Upper lobe of left lung (tissue), 6 donors: ENCODE data around the gene HBD. TPM values are rescaled to one million over a fixed set of nuclear protein-coding genes. Genes with fewer than 3 reads are reported as not detected.

Experiments used
- ATAC-seq, 2 donors: fragments of 200-7000 bp; cut with Tn5 transposase; one replicate each; pipeline ENCODE4 v1.9.1; 2022; ENCODE audit warnings: mild to moderate bottlenecking in 2 of 2, moderate library complexity in 2 of 2; ENCODE audit not compliant: low FRiP score in 2 of 2
- DNase-seq, 2 donors: peaks; one replicate each; pipeline ENCODE4 v3.0.0-alpha.2; 2019 to 2020
- H3K27ac ChIP-seq, 4 donors: fragments of 200-600 bp; sonication (generic); one replicate each; pipeline ENCODE4 v1.5.1; 2016 to 2019
- H3K27me3 ChIP-seq, 4 donors: fragments of 200-600 bp; sonication (generic); one replicate each; pipeline ENCODE4 v1.5.1; 2017 to 2019
- H3K36me3 ChIP-seq, 4 donors: fragments of 200-600 bp; sonication (generic); one replicate each; pipeline ENCODE4 v1.5.1; 2016 to 2019
- H3K4me1 ChIP-seq, 4 donors: fragments of 200-600 bp; sonication (generic); one replicate each; pipeline ENCODE4 v1.5.1; 2018 to 2019
- H3K4me3 ChIP-seq, 4 donors: fragments of 200-600 bp; sonication (generic); one replicate each; pipeline ENCODE4 v1.5.1; 2017 to 2019; ENCODE audit warnings: mild to moderate bottlenecking in 2 of 4, moderate library complexity in 1 of 4
- H3K9me3 ChIP-seq, 4 donors: fragments of 200-600 bp; sonication (generic); one replicate each; pipeline ENCODE4 v1.5.1; 2018 to 2019
- EP300 ChIP-seq, 4 donors: sonication (generic); formaldehyde crosslinking; IDR thresholded peaks; one replicate each; pipeline ENCODE4 v1.5.1; 2017; ENCODE audit warnings: antibody characterized with exemption in 4 of 4, control low read depth in 2 of 4
- POLR2A ChIP-seq, 4 donors: fragments of 450-650 bp; IDR thresholded peaks; one replicate each; pipeline ENCODE4 v1.5.1; 2016 to 2017; ENCODE audit warnings: antibody characterized with exemption in 4 of 4, mild to moderate bottlenecking in 2 of 4
- POLR2AphosphoS5 ChIP-seq, 2 donors: sonication (generic); formaldehyde crosslinking; IDR thresholded peaks; one replicate each; pipeline ENCODE4 v1.5.1; 2017; ENCODE audit warnings: antibody characterized with exemption in 2 of 2
- WGBS, 2 donors: methylation state at CpG; one replicate each; pipeline ENCODE4 v1.1.5; 2017 to 2018; 5-methylcytosine and 5-hydroxymethylcytosine counted together
- total RNA-seq, 6 donors: library from RNA; depleted of rRNA in 4 of 6; stranded (reverse); fragments of >200 nt in 4 of 6; gene quantifications; one replicate each; pipeline versions ENCODE4 v1.1.0 to v1.2.1, GENCODE V29; 2016 to 2021
- TF ChIP-seq, protein P1 (sequence below), 6 experiments: fragments of 450-650 bp in 4 of 6; fragments of 200-600 bp in 2 of 6; sonication (generic) in 2 of 6; IDR thresholded peaks; one replicate each; pipeline ENCODE4 v1.5.1; 2016 to 2019; ENCODE audit warnings: antibody characterized with exemption in 6 of 6
- donor health status: DM: no; HTN: no; CAD: no; lungs with moderate emphysema.
- donor health status: DM: no; HTN: yes; CAD: no; lungs with severe emphysema.

The HBD gene
- total RNA-seq, 6 donors from 2014 or later, result 7.2 TPM; not detected in 5

DNA sequence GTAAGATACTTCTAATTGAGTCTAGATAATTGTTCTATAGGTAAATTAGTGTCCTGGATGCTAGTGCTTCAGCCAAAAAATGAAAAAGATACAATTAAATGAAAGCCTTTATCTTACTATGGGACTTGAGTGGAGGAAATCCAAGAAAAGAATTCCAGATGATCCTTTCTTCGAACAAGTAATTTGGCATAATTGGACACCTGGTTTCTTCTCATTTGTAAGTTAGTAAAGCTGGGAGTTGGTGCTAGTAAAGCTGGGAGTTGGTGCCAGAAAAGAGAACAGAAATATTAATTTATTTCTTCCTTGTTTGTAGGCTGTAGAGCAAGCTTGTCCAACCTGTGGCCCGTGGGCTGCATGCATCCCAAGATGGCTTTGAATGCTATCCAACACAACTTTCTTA is 46.1 kb downstream of the HBD start:
- Histone ChIP-seq H3K27me3 (no peaks in the 10 kb centered on the region), H3K36me3 (no peaks in the 10 kb centered on the region), H3K9me3 (peaks cover 0 to 5% (median 0%) of the 10 kb centered on the region in 4 donors), H3K27ac (no peak overlapping the region), H3K4me3 (no peak overlapping the region), H3K4me1 (no peaks in the 10 kb centered on the region)
- ATAC-seq (no peak), DNase-seq (no peak)
- WGBS, 2 donors, result 81 to 82% methylated on average over 2 of the region's 2 CpGs
- no peak for TF ChIP-seq EP300 (IDR thresholded peaks at IDR 0.05)
- TF ChIP-seq POLR2A (IDR thresholded peaks at IDR 0.05), result no peak
- TF ChIP-seq, protein P1, sequence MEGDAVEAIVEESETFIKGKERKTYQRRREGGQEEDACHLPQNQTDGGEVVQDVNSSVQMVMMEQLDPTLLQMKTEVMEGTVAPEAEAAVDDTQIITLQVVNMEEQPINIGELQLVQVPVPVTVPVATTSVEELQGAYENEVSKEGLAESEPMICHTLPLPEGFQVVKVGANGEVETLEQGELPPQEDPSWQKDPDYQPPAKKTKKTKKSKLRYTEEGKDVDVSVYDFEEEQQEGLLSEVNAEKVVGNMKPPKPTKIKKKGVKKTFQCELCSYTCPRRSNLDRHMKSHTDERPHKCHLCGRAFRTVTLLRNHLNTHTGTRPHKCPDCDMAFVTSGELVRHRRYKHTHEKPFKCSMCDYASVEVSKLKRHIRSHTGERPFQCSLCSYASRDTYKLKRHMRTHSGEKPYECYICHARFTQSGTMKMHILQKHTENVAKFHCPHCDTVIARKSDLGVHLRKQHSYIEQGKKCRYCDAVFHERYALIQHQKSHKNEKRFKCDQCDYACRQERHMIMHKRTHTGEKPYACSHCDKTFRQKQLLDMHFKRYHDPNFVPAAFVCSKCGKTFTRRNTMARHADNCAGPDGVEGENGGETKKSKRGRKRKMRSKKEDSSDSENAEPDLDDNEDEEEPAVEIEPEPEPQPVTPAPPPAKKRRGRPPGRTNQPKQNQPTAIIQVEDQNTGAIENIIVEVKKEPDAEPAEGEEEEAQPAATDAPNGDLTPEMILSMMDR (IDR thresholded peaks at IDR 0.05), result no peak
- TF ChIP-seq POLR2AphosphoS5 (IDR thresholded peaks at IDR 0.05), result no peak

Other genes with a start within 250 kb of the HBD start
- not detected for gene OR51L1, start 239.6 kb downstream of the HBD start, total RNA-seq
- gene OR52J3, start 188.0 kb downstream of the HBD start, total RNA-seq, result not detected
- gene OR52E2, start 174.9 kb downstream of the HBD start, total RNA-seq, result not detected
- not detected for gene OR52E1, start 164.9 kb downstream of the HBD start, total RNA-seq
- gene OR52A5, start 96.1 kb downstream of the HBD start, total RNA-seq, result not detected
- not detected for gene OR52A1, start 79.7 kb downstream of the HBD start, total RNA-seq
- not detected for gene OR51V1, start 33.8 kb downstream of the HBD start, total RNA-seq
- gene HBB, start 7.4 kb downstream of the HBD start, total RNA-seq, result 1,000 to 10,000 TPM in 2 of 6 donors, 100 to 1,000 TPM in 2, 10 to 100 TPM in 2; 26.2 to 1,949 (median 399) TPM
- 1 to 10 TPM in 2 of 6 donors, not detected in 4; 2.9 to 4.6 TPM for gene HBG1, start 15.4 kb upstream of the HBD start, total RNA-seq
- 10 to 100 TPM in 1 of 6 donors, 1 to 10 TPM in 1, not detected in 4; 10.0 to 15.8 TPM for gene HBG2, start 20.3 kb upstream of the HBD start, total RNA-seq
- 1 to 10 TPM in 2 of 6 donors, not detected in 4; 2.5 to 3.0 TPM for gene HBE1, start 35.5 kb upstream of the HBD start, total RNA-seq
- gene OR51B4, start 67.5 kb upstream of the HBD start, total RNA-seq, result under 1 TPM in 1 of 6 donors, not detected in 5; 0.27 TPM
- gene OR51B2, start 89.8 kb upstream of the HBD start, total RNA-seq, result 1 to 10 TPM in 1 of 6 donors, not detected in 5; 1.2 TPM
- 1 to 10 TPM in 1 of 6 donors, under 1 TPM in 2, not detected in 3; 0.26 to 2.0 (median 0.30) TPM for gene OR51B5, start 109.0 kb upstream of the HBD start, total RNA-seq
- gene OR51B6, start 117.0 kb upstream of the HBD start, total RNA-seq, result not detected
- gene OR51M1, start 149.3 kb upstream of the HBD start, total RNA-seq, result not detected
- gene OR51Q1, start 187.6 kb upstream of the HBD start, total RNA-seq, result not detected
- gene OR51I1, start 207.0 kb upstream of the HBD start, total RNA-seq, result under 1 TPM in 1 of 6 donors, not detected in 5; 0.76 TPM
- gene OR51I2, start 214.8 kb upstream of the HBD start, total RNA-seq, result not detected